Endothelial cell of umbilical vein (primary cell): Measurements from ENCODE around the gene HADHB. TPM values are rescaled to one million over a fixed set of nuclear protein-coding genes. Genes with fewer than 3 reads are reported as not detected.

Source experiments
- BruUV-seq: library from RNA; stranded (reverse); fragments of 400-500 nt; replicated peaks from 2 replicates; lab custom pipeline; 2021; lab: Mats Ljungman, UMichigan
- CTCF ChIA-PET: fragments of 300-600, 350-600 bp; sonication (Branson Sonifier 250); formaldehyde crosslinking; loops from one replicate; lab custom pipeline; 2021; ENCODE audit warnings: antibody characterized with exemption, inconsistent platforms; lab: Charles Lee
- POLR2A ChIA-PET: fragments of 300-600, 350-600 bp; sonication (Branson Sonifier 250); formaldehyde crosslinking; loops from one replicate; lab custom pipeline; 2021; ENCODE audit warnings: antibody characterized with exemption, inconsistent platforms; lab: Charles Lee
- DNase-seq: peaks from one replicate; pipeline ENCODE4 v3.0.0-alpha.2; 2011; ENCODE audit warnings: low read depth, low spot score
- FAIRE-seq: peaks from 2 replicates; lab custom pipeline; 2011; peaks lifted over from hg19 to GRCh38; lab: Jason Lieb, UNC
- H2AFZ ChIP-seq: 2 replicates; pipeline ENCODE4 v1.6.0; 2012; ENCODE audit warnings: low read depth, low read length, control low read depth, inconsistent platforms
- H3K27ac ChIP-seq: 2 replicates; pipeline ENCODE4 v1.5.1; 2011; ENCODE audit warnings: low read depth, mild to moderate bottlenecking, control low read depth, low read length, moderate library complexity; ENCODE audit not compliant: insufficient read depth
- H3K27me3 ChIP-seq, 2 experiments: 2 replicates each; pipeline versions ENCODE4 v1.6.0 to v1.6.1; 2011; ENCODE audit warnings: low read length in 2 of 2, mixed read lengths in 1 of 2; ENCODE audit not compliant: control insufficient read depth in 2 of 2, insufficient read depth in 2 of 2
- H3K36me3 ChIP-seq, 2 experiments: 2 replicates in 1 of 2; 3 replicates in 1 of 2; pipeline ENCODE4 v1.5.1; 2011; ENCODE audit warnings: low read length in 2 of 2, mild to moderate bottlenecking in 1 of 2, moderate library complexity in 1 of 2; ENCODE audit not compliant: control insufficient read depth in 2 of 2, insufficient read depth in 2 of 2; ENCODE audit errors: extremely low read depth in 1 of 2
- H3K4me1 ChIP-seq: 3 replicates; pipeline ENCODE4 v1.5.1; 2011; ENCODE audit warnings: mild to moderate bottlenecking, low read length; ENCODE audit not compliant: control insufficient read depth, insufficient read depth; ENCODE audit errors: extremely low read depth
- H3K4me2 ChIP-seq: 2 replicates; pipeline ENCODE4 v1.6.1; 2011; ENCODE audit warnings: low read length, control low read depth, mixed read lengths; ENCODE audit not compliant: insufficient read depth
- H3K4me3 ChIP-seq, 3 experiments: fragments of 200-600 bp in 1 of 3; sonication (generic), shearing (Covaris generic) in 1 of 3; replicated peaks in 1 of 3; 2 replicates each; pipeline ENCODE4 v1.5.1; 2011 to 2016; ENCODE audit warnings: control low read depth in 3 of 3, low read length in 3 of 3, mild to moderate bottlenecking in 2 of 3, inconsistent platforms in 1 of 3, low read depth in 1 of 3, moderate library complexity in 1 of 3; ENCODE audit not compliant: insufficient read depth in 1 of 3
- H3K79me2 ChIP-seq: 2 replicates; pipeline ENCODE4 v1.6.0; 2012; ENCODE audit warnings: low read length, inconsistent platforms; ENCODE audit not compliant: control insufficient read depth, insufficient read depth
- H3K9ac ChIP-seq: replicated peaks from 2 replicates; pipeline ENCODE3; 2011; ENCODE audit warnings: low read length, control low read depth; ENCODE audit not compliant: insufficient read depth; ENCODE audit errors: extremely low read depth
- H3K9me1 ChIP-seq: replicated peaks from 3 replicates; pipeline ENCODE4 v1.6.0; 2011; ENCODE audit warnings: mild to moderate bottlenecking, low read length; ENCODE audit not compliant: control insufficient read depth, insufficient read depth; ENCODE audit errors: extremely low read depth
- H3K9me3 ChIP-seq: replicated peaks from 2 replicates; pipeline ENCODE4 v1.5.1; 2012; ENCODE audit warnings: low read length, inconsistent platforms; ENCODE audit not compliant: control insufficient read depth, insufficient read depth
- H4K20me1 ChIP-seq: replicated peaks from 2 replicates; pipeline ENCODE3; 2011; ENCODE audit warnings: mild to moderate bottlenecking, low read length; ENCODE audit not compliant: control insufficient read depth, insufficient read depth; ENCODE audit errors: extremely low read depth
- CTCF ChIP-seq, 2 donors: IDR thresholded peaks; 1 replicate in 1 of 2; 2 replicates in 1 of 2; pipeline ENCODE4 v1.5.1; 2011; ENCODE audit warnings: low read length in 2 of 2, mild to moderate bottlenecking in 2 of 2, moderate library complexity in 2 of 2, control low read depth in 1 of 2, inconsistent platforms in 1 of 2, low read depth in 1 of 2; ENCODE audit not compliant: insufficient read depth in 1 of 2; ENCODE audit errors: extremely low read depth in 1 of 2
- FOS ChIP-seq: IDR thresholded peaks from 2 replicates; pipeline ENCODE4 v1.6.1; 2011; ENCODE audit warnings: mild to moderate bottlenecking, low read length, moderate library complexity, borderline replicate concordance; ENCODE audit not compliant: insufficient read depth
- GATA2 ChIP-seq: IDR thresholded peaks from 2 replicates; pipeline ENCODE4 v1.7.0; 2011; ENCODE audit warnings: low read depth, mild to moderate bottlenecking, moderate library complexity, mixed read lengths, low read length; ENCODE audit not compliant: insufficient read length, insufficient read depth
- JUN ChIP-seq: IDR thresholded peaks from 2 replicates; pipeline ENCODE4 v1.6.1; 2011; ENCODE audit warnings: borderline replicate concordance, low read depth; ENCODE audit not compliant: insufficient read length, insufficient read depth
- MAX ChIP-seq: IDR thresholded peaks from 2 replicates; pipeline ENCODE4 v1.6.1; 2011; ENCODE audit not compliant: insufficient read depth, insufficient read length
- MYC ChIP-seq: IDR thresholded peaks from one replicate; pipeline ENCODE4 v1.6.1; 2011; ENCODE audit warnings: mild to moderate bottlenecking, low read depth, low read length
- POLR2A ChIP-seq: IDR thresholded peaks from 2 replicates; pipeline ENCODE4 v1.6.1; 2012; ENCODE audit warnings: low read depth, mild to moderate bottlenecking, control low read depth, low read length
- POLR2AphosphoS5 ChIP-seq: IDR thresholded peaks from 2 replicates; pipeline ENCODE4 v1.6.1; 2012; ENCODE audit warnings: low read depth, mild to moderate bottlenecking, control low read depth, low read length, moderate library complexity; ENCODE audit not compliant: insufficient read depth
- dilution Hi-C: fragments of 300-500 bp; cut with MboI; formaldehyde crosslinking; loops from one replicate; pipeline ENCODE4 v1.15.0; 2019; ENCODE audit warnings: low sequenced_read_pairs; ENCODE audit not compliant: extremely low pct_ligation_motif_present
- intact Hi-C: fragments of 100-400 bp; cut with micrococcal nuclease; formaldehyde crosslinking; loops from one replicate; pipeline ENCODE4 v1.10.0; 2022
- polyA plus RNA-seq, 4 experiments: library from polyadenylated mRNA; depleted of rRNA in 3 of 4; stranded (reverse) in 3 of 4; unstranded in 1 of 4; fragments of >200 nt; gene quantifications; 2 replicates each; pipeline versions ENCODE4 v1.2.1 to v1.2.3, GENCODE V29; 2011 to 2012; ENCODE audit warnings: missing spikeins in 1 of 4
- total RNA-seq: library from RNA; stranded (reverse); gene quantifications from 2 replicates; pipeline ENCODE4 v1.2.3, GENCODE V29; 2021

HADHB gene
- total and polyA plus RNA-seq, 2 donors (not counting 3 experiments of a cell fraction or from before 2014, with no cell fraction given): 92.9 to 100 TPM

GRCh38 chr2:26197516-26197915, 47.2 kb upstream of the HADHB start:
- no peaks in the 10 kb centered on the region for H3K9me1 ChIP-seq
- peaks cover 26 to 32% of the 10 kb centered on the region in 2 experiments for H3K36me3 ChIP-seq
- no peaks in the 10 kb centered on the region for H3K79me2 ChIP-seq
- dilution Hi-C loops (no loop called here), intact Hi-C loops (no loop called here)
- H3K27ac ChIP-seq: no peak overlapping the region
- POLR2A ChIA-PET: no interaction called here
- DNase-seq (no peak), FAIRE-seq (no peak)
- no TSS peak for BruUV-seq
- no peaks in the 10 kb centered on the region for H4K20me1 ChIP-seq
- H3K9me3 ChIP-seq: no peaks in the 10 kb centered on the region
- H3K4me1 ChIP-seq: no peaks in the 10 kb centered on the region
- no peaks in the 10 kb centered on the region for H3K27me3 ChIP-seq
- TF ChIP-seq FOS: no peak
- TF ChIP-seq POLR2AphosphoS5: no peak
- TF ChIP-seq MAX: no peak
- TF ChIP-seq GATA2: no peak
- no peak for TF ChIP-seq CTCF (IDR thresholded peaks at IDR 0.05; ENCODE audit: extremely low read depth in 1 of 2, insufficient read depth in 1 of 2, low read depth in 1 of 2, low read length in 2 of 2)
- TF ChIP-seq JUN: no peak
- no peak for TF ChIP-seq MYC
- no peak for TF ChIP-seq POLR2A
- no peak overlapping the region for H3K9ac ChIP-seq
- no peak overlapping the region for H3K4me3 ChIP-seq
- H3K4me2 ChIP-seq: no peak overlapping the region
- CTCF ChIA-PET: interaction anchor here (0.9 kb wide), 1 partner anchor 13 kb away, joined by 3 read pairs; no protein-coding TSS in a partner anchor
- no peak overlapping the region for H2AFZ ChIP-seq
